Stomach (tissue), 9 donors: ENCODE results near the gene HTR6. TPM values are rescaled to one million over a fixed set of nuclear protein-coding genes. Genes with fewer than 3 reads are reported as not detected.

Source experiments
- DNase-seq, 2 donors: peaks; one replicate each; pipeline versions ENCODE4 v3.0.0 to v3.0.0-alpha.2; 2013 to 2019
- H3K27ac ChIP-seq, 5 donors: fragments of 200-600 bp in 4 of 5; sonication (generic) in 4 of 5; one replicate each; pipeline ENCODE4 v1.5.1; 2013 to 2019; ENCODE audit warnings: mild to moderate bottlenecking in 1 of 5, moderate library complexity in 1 of 5
- H3K27me3 ChIP-seq, 3 donors: fragments of 200-600 bp; sonication (generic); one replicate each; pipeline ENCODE4 v1.5.1; 2017 to 2019; ENCODE audit warnings: mixed run types in 1 of 3
- H3K36me3 ChIP-seq, 4 donors: fragments of 200-600 bp; sonication (generic); 1 replicate in 3 of 4; 2 replicates in 1 of 4; pipeline ENCODE4 v1.5.1; 2016 to 2019
- H3K4me1 ChIP-seq, 4 donors: fragments of 200-600 bp; sonication (generic); one replicate each; pipeline ENCODE4 v1.5.1; 2016 to 2019
- H3K4me3 ChIP-seq, 4 donors: fragments of 200-600 bp; sonication (generic) in 3 of 4; one replicate each; pipeline ENCODE4 v1.5.1; 2016 to 2019; ENCODE audit warnings: mild to moderate bottlenecking in 1 of 4
- H3K9me3 ChIP-seq, 4 donors: fragments of 200-600 bp; sonication (generic); one replicate each; pipeline ENCODE4 v1.5.1; 2016 to 2019
- EP300 ChIP-seq: sonication (generic); formaldehyde crosslinking; IDR thresholded peaks from one replicate; pipeline ENCODE4 v1.6.1; 2017; ENCODE audit warnings: antibody characterized with exemption
- POLR2A ChIP-seq, 4 donors: fragments of 450-650 bp; IDR thresholded peaks; one replicate each; pipeline ENCODE4 v1.6.1; 2016; ENCODE audit warnings: antibody characterized with exemption in 4 of 4, control low read depth in 2 of 4, mild to moderate bottlenecking in 1 of 4, moderate library complexity in 1 of 4
- POLR2AphosphoS5 ChIP-seq, 3 donors: sonication (generic); formaldehyde crosslinking; IDR thresholded peaks; one replicate each; pipeline ENCODE4 v1.6.1; 2016; ENCODE audit warnings: antibody characterized with exemption in 3 of 3
- WGBS, 5 donors: extraction: QIAGEN DNeasy Blood & Tissue Kit in 3 of 5; methylation state at CpG; one replicate each; pipeline versions ENCODE4 v1.1.5 to v1.1.7; 2013 to 2018; 5-methylcytosine and 5-hydroxymethylcytosine counted together
- intact Hi-C: fragments of 100-400 bp; cut with DNase I; formaldehyde crosslinking; loops from one replicate; pipeline ENCODE4 v1.15.1; 2023; ENCODE audit warnings: low total_unique reads
- polyA plus RNA-seq, 3 donors: library from polyadenylated mRNA; stranded (reverse); fragments of 200-250 nt; gene quantifications; one replicate each; pipeline ENCODE4 v1.2.3, GENCODE V29; 2013
- total RNA-seq, 5 donors: library from RNA; depleted of rRNA; stranded (reverse); fragments of >200 nt; gene quantifications; one replicate each; pipeline versions ENCODE4 v1.1.0 to v1.2.3, GENCODE V29; 2014 to 2016
- TF ChIP-seq, protein P1 (sequence below), 7 experiments: fragments of 450-650 bp in 4 of 7; fragments of 200-600 bp in 3 of 7; sonication (generic) in 3 of 7; IDR thresholded peaks; one replicate each; pipeline ENCODE4 v1.5.1; 2016 to 2019; ENCODE audit warnings: antibody characterized with exemption in 7 of 7, control low read depth in 2 of 7, mild to moderate bottlenecking in 1 of 7
- donor health status: healthy with polysubstance abuse.
- donor health status: Bipolar disorder and iron deficiency.
- donor health status: healthy.

HTR6 gene
- total and polyA plus RNA-seq, 8 donors = not detected

DNA sequence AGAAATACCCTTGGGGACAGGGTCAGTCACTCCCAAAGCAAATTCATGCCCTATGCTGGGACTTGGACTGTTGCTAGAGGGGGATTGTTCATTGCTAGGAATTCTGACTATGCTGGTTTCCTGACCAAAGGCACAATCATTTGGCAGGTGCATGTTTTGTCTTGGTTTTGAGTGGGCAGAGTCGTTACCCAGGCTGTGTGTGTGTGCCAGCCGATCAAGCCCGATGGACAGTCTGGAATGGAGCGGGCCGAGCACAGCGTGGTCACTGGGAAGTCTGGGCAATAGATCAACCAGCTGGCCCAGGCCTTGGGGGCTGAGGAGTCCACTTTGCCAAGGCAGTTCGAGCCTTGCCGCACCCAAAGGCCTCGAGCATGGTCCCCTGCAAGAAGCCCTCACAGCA lies 60.9 kb downstream of the HTR6 start:
- Histone ChIP-seq H3K9me3 (peaks cover 0 to 5% (median 2%) of the 10 kb centered on the region in 4 donors), H3K4me3 (no peak overlapping the region), H3K36me3 (peaks cover 10 to 100% (median 84%) of the 10 kb centered on the region in 4 donors), H3K27me3 (no peaks in the 10 kb centered on the region), H3K27ac (no peak overlapping the region), H3K4me1 (no peaks in the 10 kb centered on the region)
- WGBS, 5 donors = 91 to 97% (median 95%) methylated on average over 6 to 9 of the region's 9 CpGs
- intact Hi-C loops = no loop called here
- no peak for DNase-seq
- no peak for TF ChIP-seq POLR2AphosphoS5 (IDR thresholded peaks at IDR 0.05)
- TF ChIP-seq POLR2A (IDR thresholded peaks at IDR 0.05) = no peak
- no peak for TF ChIP-seq EP300
- TF ChIP-seq, protein P1, sequence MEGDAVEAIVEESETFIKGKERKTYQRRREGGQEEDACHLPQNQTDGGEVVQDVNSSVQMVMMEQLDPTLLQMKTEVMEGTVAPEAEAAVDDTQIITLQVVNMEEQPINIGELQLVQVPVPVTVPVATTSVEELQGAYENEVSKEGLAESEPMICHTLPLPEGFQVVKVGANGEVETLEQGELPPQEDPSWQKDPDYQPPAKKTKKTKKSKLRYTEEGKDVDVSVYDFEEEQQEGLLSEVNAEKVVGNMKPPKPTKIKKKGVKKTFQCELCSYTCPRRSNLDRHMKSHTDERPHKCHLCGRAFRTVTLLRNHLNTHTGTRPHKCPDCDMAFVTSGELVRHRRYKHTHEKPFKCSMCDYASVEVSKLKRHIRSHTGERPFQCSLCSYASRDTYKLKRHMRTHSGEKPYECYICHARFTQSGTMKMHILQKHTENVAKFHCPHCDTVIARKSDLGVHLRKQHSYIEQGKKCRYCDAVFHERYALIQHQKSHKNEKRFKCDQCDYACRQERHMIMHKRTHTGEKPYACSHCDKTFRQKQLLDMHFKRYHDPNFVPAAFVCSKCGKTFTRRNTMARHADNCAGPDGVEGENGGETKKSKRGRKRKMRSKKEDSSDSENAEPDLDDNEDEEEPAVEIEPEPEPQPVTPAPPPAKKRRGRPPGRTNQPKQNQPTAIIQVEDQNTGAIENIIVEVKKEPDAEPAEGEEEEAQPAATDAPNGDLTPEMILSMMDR (IDR thresholded peaks at IDR 0.05) = no peak

- H3K36me3 ChIP-seq = peaks cover 13 to 100% (median 93%) of the 10 kb centered on the region in 4 donors
- 80 to 93% (median 90%) methylated on average over 5 of the region's 5 CpGs for WGBS, 5 donors
- DNase-seq = no peak
These were observed 63.9 kb downstream of the HTR6 start for GRCh38 chr1:19728413-19729145.

GRCh38 chr1:19730232-19730631 lies 65.6 kb downstream of the HTR6 start:
- intact Hi-C loops = no loop called here
- Histone ChIP-seq H3K4me1 (peaks cover 0 to 18% (median under 1%) of the 10 kb centered on the region in 4 donors), H3K27ac (peak overlapping the region in 1 of 5 donors; percentile 87), H3K4me3 (no peak overlapping the region), H3K9me3 (peaks cover 0 to 8% (median 2%) of the 10 kb centered on the region in 4 donors), H3K27me3 (no peaks in the 10 kb centered on the region), H3K36me3 (peaks cover 11 to 100% (median 91%) of the 10 kb centered on the region in 4 donors)
- WGBS, 5 donors = 96 to 100% (median 99%) methylated on average over 3 of the region's 3 CpGs
- no peak for DNase-seq
- TF ChIP-seq POLR2AphosphoS5 (IDR thresholded peaks at IDR 0.05) = no peak

More at GRCh38 chr1:19728413-19729145, 63.9 kb downstream of the HTR6 start:
- Histone ChIP-seq H3K4me3 (no peak overlapping the region), H3K4me1 (peaks cover 0 to 7% (median 0%) of the 10 kb centered on the region in 4 donors), H3K9me3 (peaks cover 0 to 8% (median 2%) of the 10 kb centered on the region in 4 donors), H3K27ac (peak overlapping the region in 1 of 5 donors; percentile 4), H3K27me3 (no peaks in the 10 kb centered on the region)
- TF ChIP-seq, protein P1 (IDR thresholded peaks at IDR 0.05) = no peak
- TF ChIP-seq POLR2AphosphoS5 (IDR thresholded peaks at IDR 0.05) = no peak
- no peak for TF ChIP-seq POLR2A (IDR thresholded peaks at IDR 0.05)
- TF ChIP-seq EP300 = no peak
- intact Hi-C loops = no loop called here

Other genes with a start within 250 kb of the HTR6 start
- 100 to 1,000 TPM in 3 of 5 donors, 10 to 100 TPM in 2; 84.9 to 246 (median 112) TPM for gene CAPZB, start 179.3 kb upstream of the HTR6 start, total RNA-seq
- 100 to 1,000 TPM; 188 to 345 (median 256) TPM for gene CAPZB, start 179.3 kb upstream of the HTR6 start, polyA plus RNA-seq
- 100 to 1,000 TPM in 1 of 5 donors, 10 to 100 TPM in 4; 63.2 to 257 (median 83.5) TPM for gene NBL1, start 20.6 kb upstream of the HTR6 start, total RNA-seq
- 100 to 1,000 TPM; 111 to 200 (median 121) TPM for gene NBL1, start 20.6 kb upstream of the HTR6 start, polyA plus RNA-seq
- gene TMCO4, start 135.0 kb downstream of the HTR6 start, total RNA-seq = 100 to 1,000 TPM in 2 of 5 donors, 10 to 100 TPM in 2, 1 to 10 TPM in 1; 5.3 to 326 (median 35.2) TPM
- gene TMCO4, start 135.0 kb downstream of the HTR6 start, polyA plus RNA-seq = 10 to 100 TPM; 16.7 to 27.4 (median 20.9) TPM
- gene RNF186, start 150.4 kb downstream of the HTR6 start, total RNA-seq = 100 to 1,000 TPM in 1 of 5 donors, not detected in 4; 117 TPM
- under 1 TPM in 1 of 3 donors, not detected in 2; 0.62 TPM for gene RNF186, start 150.4 kb downstream of the HTR6 start, polyA plus RNA-seq
- gene OTUD3, start 217.5 kb downstream of the HTR6 start, total RNA-seq = 10 to 100 TPM in 1 of 5 donors, 1 to 10 TPM in 4; 1.2 to 13.2 (median 7.1) TPM
- gene OTUD3, start 217.5 kb downstream of the HTR6 start, polyA plus RNA-seq = 1 to 10 TPM in 2 of 3 donors, under 1 TPM in 1; 0.93 to 1.9 (median 1.1) TPM